ENCODE results near the gene FAM163B.

Gene FAM163B

GRCh38 chr9:133615606-133616188 lies 6.5 kb upstream of the FAM163B start:
- H3K9me3 Mint-ChIP-seq = no peaks in the 10 kb centered on the region
- DNase-seq (ENCODE audit: low spot score in 2 of 2) (no peak), ATAC-seq (ENCODE audit: low read depth) (no peak)
- peaks cover 16% of the 10 kb centered on the region for H3K27me3 Mint-ChIP-seq
- no peaks in the 10 kb centered on the region for H3K36me3 Mint-ChIP-seq
- peaks cover 6% of the 10 kb centered on the region for H3K4me1 Mint-ChIP-seq
- no peak overlapping the region for H3K4me3 Mint-ChIP-seq
- H3K27ac Mint-ChIP-seq = no peak overlapping the region

DNA sequence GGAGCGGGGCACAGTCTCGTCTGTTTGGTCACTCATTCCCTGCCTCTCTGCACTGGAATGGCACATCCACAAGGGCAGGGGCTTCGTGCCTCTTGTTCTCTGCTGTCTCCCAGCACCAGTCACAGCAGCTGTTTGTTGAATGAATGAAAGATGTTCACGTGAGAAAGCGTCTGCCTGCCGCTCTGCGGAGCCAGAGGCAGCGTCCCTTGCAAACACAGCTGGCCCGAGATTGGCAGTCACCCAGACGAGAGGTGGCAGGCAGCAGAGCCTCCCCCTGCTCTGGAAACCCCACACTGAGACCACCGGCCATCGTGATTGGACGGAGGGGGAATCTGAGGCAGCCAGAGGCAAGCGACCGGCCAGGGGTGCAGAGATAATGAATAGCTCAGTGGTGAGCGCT lies 6.0 kb upstream of the FAM163B start:
- DNase-seq (ENCODE audit: low spot score in 2 of 2) = no peak
- no peak overlapping the region for H3K4me3 Mint-ChIP-seq
- no peak overlapping the region for H3K27ac Mint-ChIP-seq
- H3K9me3 Mint-ChIP-seq = no peaks in the 10 kb centered on the region
- peaks cover 6% of the 10 kb centered on the region for H3K4me1 Mint-ChIP-seq
- ATAC-seq (ENCODE audit: low read depth) = no peak
- peaks cover 16% of the 10 kb centered on the region for H3K27me3 Mint-ChIP-seq
- no peaks in the 10 kb centered on the region for H3K36me3 Mint-ChIP-seq

DNA sequence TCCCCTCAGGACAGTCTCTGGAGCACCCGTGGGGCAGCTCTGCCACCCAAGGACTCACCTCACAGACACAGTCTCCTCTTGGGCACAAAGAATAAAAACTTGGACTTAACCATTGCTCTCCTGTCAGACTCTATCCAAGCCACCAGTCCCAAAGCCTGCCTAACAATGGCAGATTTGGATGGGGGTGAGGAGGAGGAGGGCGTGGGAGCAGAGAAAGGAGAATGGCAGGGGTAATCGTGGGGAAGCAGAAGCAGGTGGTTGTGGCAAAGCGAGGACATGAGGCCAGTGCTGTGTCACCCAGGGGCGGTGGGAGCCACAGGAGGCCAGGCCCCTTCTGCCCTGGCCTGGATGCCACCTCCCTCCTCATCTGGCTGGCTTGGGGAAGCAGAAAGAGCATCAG lies 5.5 kb upstream of the FAM163B start:
- Mint-ChIP-seq H3K36me3 (no peaks in the 10 kb centered on the region), H3K9me3 (no peaks in the 10 kb centered on the region), H3K4me1 (peaks cover 1% of the 10 kb centered on the region), H3K27me3 (peaks cover 20% of the 10 kb centered on the region), H3K27ac (no peak overlapping the region), H3K4me3 (no peak overlapping the region)
- ATAC-seq (ENCODE audit: low read depth) (no peak), DNase-seq (ENCODE audit: low spot score in 2 of 2) (no peak)

DNA sequence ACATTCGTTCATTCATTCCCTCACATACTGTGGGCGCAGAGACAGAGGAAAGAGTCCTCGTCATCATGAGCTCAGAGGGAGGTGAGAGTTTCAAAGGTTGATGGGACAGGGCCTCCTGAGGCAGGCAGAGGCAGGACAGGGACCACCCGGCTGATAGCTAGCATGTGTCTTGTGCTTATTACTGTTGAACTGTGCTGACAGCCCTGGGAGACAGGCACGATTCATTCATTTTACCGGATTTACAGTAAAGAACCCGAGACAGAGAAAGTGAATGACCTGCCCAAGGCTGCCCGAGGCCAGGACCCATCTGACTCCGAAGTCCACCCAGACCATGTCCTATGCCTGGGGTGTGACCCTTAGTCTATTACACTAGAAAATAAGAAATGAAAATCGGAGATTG lies 4.9 kb upstream of the FAM163B start:
- Mint-ChIP-seq H3K27me3 (peaks cover 23% of the 10 kb centered on the region), H3K4me3 (no peak overlapping the region), H3K27ac (no peak overlapping the region), H3K36me3 (no peaks in the 10 kb centered on the region), H3K4me1 (no peaks in the 10 kb centered on the region), H3K9me3 (no peaks in the 10 kb centered on the region)
- DNase-seq (ENCODE audit: low spot score in 2 of 2) (no peak), ATAC-seq (ENCODE audit: low read depth) (no peak)

GRCh38 chr9:133613432-133613831 lies 4.2 kb upstream of the FAM163B start:
- ATAC-seq (ENCODE audit: low read depth) (no peak), DNase-seq (ENCODE audit: low spot score in 2 of 2) (no peak)
- H3K27me3 Mint-ChIP-seq = peaks cover 23% of the 10 kb centered on the region
- no peak overlapping the region for H3K4me3 Mint-ChIP-seq
- no peak overlapping the region for H3K27ac Mint-ChIP-seq
- no peaks in the 10 kb centered on the region for H3K36me3 Mint-ChIP-seq
- no peaks in the 10 kb centered on the region for H3K4me1 Mint-ChIP-seq
- H3K9me3 Mint-ChIP-seq = no peaks in the 10 kb centered on the region

DNA sequence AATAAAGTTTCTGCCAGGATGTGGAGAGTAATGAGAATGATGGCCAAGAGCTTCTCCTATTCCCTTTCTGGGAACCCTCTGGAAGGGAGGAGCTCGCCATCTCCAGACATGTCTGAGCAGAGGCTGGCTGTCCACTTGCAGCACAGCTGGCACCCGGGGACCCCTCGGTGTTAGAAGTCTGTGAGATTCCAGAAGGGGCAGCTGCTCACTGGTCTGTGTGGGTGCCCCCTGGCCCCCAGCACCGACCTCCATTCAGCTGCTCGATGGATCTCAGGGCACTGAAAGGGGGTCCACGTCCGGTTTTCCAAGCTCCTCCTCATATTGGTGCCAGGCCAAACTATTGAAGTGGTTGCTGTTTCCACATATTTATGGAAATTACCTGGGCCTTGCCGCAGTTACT lies 3.6 kb upstream of the FAM163B start:
- ATAC-seq (ENCODE audit: low read depth) = no peak
- no peak overlapping the region for H3K27ac Mint-ChIP-seq
- H3K36me3 Mint-ChIP-seq = no peaks in the 10 kb centered on the region
- H3K9me3 Mint-ChIP-seq = no peaks in the 10 kb centered on the region
- H3K4me1 Mint-ChIP-seq = no peaks in the 10 kb centered on the region
- H3K27me3 Mint-ChIP-seq = peaks cover 18% of the 10 kb centered on the region
- H3K4me3 Mint-ChIP-seq = no peak overlapping the region
- no peak for DNase-seq (ENCODE audit: low spot score in 2 of 2)

DNA sequence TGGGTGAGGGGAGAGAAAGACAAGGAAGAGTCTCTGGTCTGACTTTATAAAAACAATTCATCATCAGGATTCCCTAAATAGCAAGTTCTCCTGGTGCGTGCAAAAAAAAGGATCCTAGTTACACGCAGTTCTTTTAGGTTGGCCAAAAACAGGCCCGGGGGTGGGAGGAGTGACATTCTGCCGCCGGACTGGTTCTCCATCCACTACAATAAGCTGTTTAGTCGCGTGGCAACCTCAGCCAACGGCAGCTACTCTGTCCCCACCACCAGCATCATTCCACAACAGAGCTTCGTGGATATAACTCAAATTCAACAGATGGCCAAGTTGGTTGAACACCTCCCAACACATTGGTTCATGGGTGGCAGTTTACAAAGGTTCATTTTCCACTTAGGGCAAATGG lies 2.9 kb upstream of the FAM163B start:
- Mint-ChIP-seq H3K4me3 (no peak overlapping the region), H3K27ac (no peak overlapping the region), H3K27me3 (peaks cover 18% of the 10 kb centered on the region), H3K4me1 (no peaks in the 10 kb centered on the region), H3K9me3 (no peaks in the 10 kb centered on the region), H3K36me3 (no peaks in the 10 kb centered on the region)
- ATAC-seq (ENCODE audit: low read depth) (no peak), DNase-seq (ENCODE audit: low spot score in 2 of 2) (no peak)

GRCh38 chr9:133610845-133611244 lies 1.7 kb upstream of the FAM163B start:
- H3K36me3 Mint-ChIP-seq = no peaks in the 10 kb centered on the region
- no peak overlapping the region for H3K4me3 Mint-ChIP-seq
- ATAC-seq (ENCODE audit: low read depth) = no peak
- H3K27ac Mint-ChIP-seq = no peak overlapping the region
- H3K9me3 Mint-ChIP-seq = no peaks in the 10 kb centered on the region
- H3K4me1 Mint-ChIP-seq = no peaks in the 10 kb centered on the region
- DNase-seq (ENCODE audit: low spot score in 2 of 2) = no peak
- H3K27me3 Mint-ChIP-seq = peaks cover 18% of the 10 kb centered on the region

DNA sequence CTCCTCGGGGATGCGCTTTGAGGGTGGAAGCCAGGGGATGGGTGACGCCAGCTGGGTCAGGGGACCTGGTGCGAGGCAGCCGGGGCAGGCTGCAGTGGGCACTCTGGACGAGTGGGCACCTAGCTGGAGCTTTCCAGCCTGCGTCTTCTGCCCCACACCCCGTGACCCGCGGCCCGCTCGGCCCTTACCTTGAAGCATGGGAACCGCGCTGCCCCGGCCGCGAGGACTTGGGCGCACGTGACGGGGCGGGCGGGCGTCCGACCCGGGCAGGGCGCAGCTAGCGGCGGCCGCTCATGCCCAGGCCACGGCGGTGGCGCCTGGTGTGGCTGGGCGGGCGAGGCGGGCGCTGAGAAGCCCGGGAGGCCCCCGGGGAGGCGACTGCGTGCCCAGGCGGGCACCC lies 300 bp downstream of the FAM163B start:
- H3K36me3 Mint-ChIP-seq = no peaks in the 10 kb centered on the region
- ATAC-seq (ENCODE audit: low read depth) = no peak
- peaks cover 8% of the 10 kb centered on the region for H3K4me1 Mint-ChIP-seq
- no peak for DNase-seq (ENCODE audit: low spot score in 2 of 2)
- no peak overlapping the region for H3K4me3 Mint-ChIP-seq
- no peaks in the 10 kb centered on the region for H3K9me3 Mint-ChIP-seq
- no peak overlapping the region for H3K27ac Mint-ChIP-seq
- H3K27me3 Mint-ChIP-seq = peaks cover 23% of the 10 kb centered on the region

DNA sequence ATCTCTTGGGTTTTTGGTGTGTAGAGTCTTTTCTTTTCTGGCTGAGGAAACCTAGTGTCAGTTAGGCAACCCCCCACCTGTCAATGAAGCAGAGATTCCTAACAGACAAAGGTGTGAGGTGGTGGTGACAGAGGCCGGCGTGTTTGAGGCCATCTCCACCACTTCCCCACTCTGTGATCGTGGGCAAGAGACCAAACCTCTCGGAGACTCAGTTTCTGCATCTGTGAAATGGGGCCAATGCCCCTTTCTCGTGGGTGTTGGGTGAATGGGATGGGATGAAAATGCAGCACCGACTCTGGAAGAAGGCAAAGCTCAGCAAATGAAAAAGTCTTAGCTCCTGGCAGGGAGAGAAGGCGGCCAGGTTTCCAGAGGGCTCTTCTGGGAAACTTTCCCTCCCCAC lies 807 bp downstream of the FAM163B start:
- Mint-ChIP-seq H3K9me3 (no peaks in the 10 kb centered on the region), H3K4me3 (no peak overlapping the region), H3K4me1 (peaks cover 8% of the 10 kb centered on the region), H3K27ac (no peak overlapping the region), H3K27me3 (peaks cover 24% of the 10 kb centered on the region), H3K36me3 (no peaks in the 10 kb centered on the region)
- ATAC-seq (ENCODE audit: low read depth) (no peak), DNase-seq (ENCODE audit: low spot score in 2 of 2) (no peak)

DNA sequence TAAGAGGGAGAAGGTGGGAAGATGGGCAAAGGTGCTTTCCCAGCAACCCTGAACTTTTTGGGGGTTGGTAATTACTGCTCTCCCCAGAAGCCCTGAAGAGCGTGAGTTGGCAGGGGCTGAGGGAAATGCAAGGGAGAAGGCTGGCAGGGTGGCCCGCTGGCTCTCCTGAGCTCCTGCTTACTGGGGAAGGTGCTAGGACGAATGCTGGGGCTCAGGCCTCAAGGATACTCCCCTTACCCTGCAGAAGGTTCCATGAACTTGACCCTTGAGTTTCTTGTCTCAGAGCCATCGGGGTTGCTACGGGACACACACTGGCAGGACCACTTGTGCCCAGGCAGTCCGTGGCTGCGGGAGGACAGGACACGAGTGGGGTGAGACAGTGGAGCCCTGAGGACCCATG lies 1.2 kb downstream of the FAM163B start:
- no peak overlapping the region for H3K27ac Mint-ChIP-seq
- no peak overlapping the region for H3K4me3 Mint-ChIP-seq
- no peaks in the 10 kb centered on the region for H3K9me3 Mint-ChIP-seq
- no peaks in the 10 kb centered on the region for H3K36me3 Mint-ChIP-seq
- ATAC-seq (ENCODE audit: low read depth) = no peak
- peaks cover 8% of the 10 kb centered on the region for H3K4me1 Mint-ChIP-seq
- DNase-seq (ENCODE audit: low spot score in 2 of 2) = no peak
- peaks cover 22% of the 10 kb centered on the region for H3K27me3 Mint-ChIP-seq

GRCh38 chr9:133607381-133607780 lies 1.8 kb downstream of the FAM163B start:
- H3K36me3 Mint-ChIP-seq = no peaks in the 10 kb centered on the region
- H3K4me3 Mint-ChIP-seq = no peak overlapping the region
- H3K4me1 Mint-ChIP-seq = peaks cover 8% of the 10 kb centered on the region
- no peaks in the 10 kb centered on the region for H3K9me3 Mint-ChIP-seq
- H3K27me3 Mint-ChIP-seq = peaks cover 22% of the 10 kb centered on the region
- ATAC-seq (ENCODE audit: low read depth) = no peak
- H3K27ac Mint-ChIP-seq = no peak overlapping the region
- no peak for DNase-seq (ENCODE audit: low spot score in 2 of 2)

GRCh38 chr9:133606708-133607025 lies 2.5 kb downstream of the FAM163B start:
- H3K27me3 Mint-ChIP-seq = peaks cover 22% of the 10 kb centered on the region
- no peak overlapping the region for H3K27ac Mint-ChIP-seq
- peaks cover 8% of the 10 kb centered on the region for H3K4me1 Mint-ChIP-seq
- no peaks in the 10 kb centered on the region for H3K9me3 Mint-ChIP-seq
- H3K36me3 Mint-ChIP-seq = no peaks in the 10 kb centered on the region
- no peak overlapping the region for H3K4me3 Mint-ChIP-seq
- ATAC-seq (ENCODE audit: low read depth) = no peak
- DNase-seq (ENCODE audit: low spot score in 2 of 2) = no peak

- peaks cover 23% of the 10 kb centered on the region for H3K27me3 Mint-ChIP-seq
- no peak overlapping the region for H3K4me3 Mint-ChIP-seq
- no peaks in the 10 kb centered on the region for H3K9me3 Mint-ChIP-seq
- no peaks in the 10 kb centered on the region for H3K36me3 Mint-ChIP-seq
- H3K4me1 Mint-ChIP-seq = peaks cover 8% of the 10 kb centered on the region
- H3K27ac Mint-ChIP-seq = no peak overlapping the region
- ATAC-seq (ENCODE audit: low read depth) (no peak), DNase-seq (ENCODE audit: low spot score in 2 of 2) (no peak)
Measured at GRCh38 chr9:133605856-133606707, 3.1 kb downstream of the FAM163B start.

- peaks cover 8% of the 10 kb centered on the region for H3K4me1 Mint-ChIP-seq
- no peak overlapping the region for H3K27ac Mint-ChIP-seq
- peaks cover 22% of the 10 kb centered on the region for H3K27me3 Mint-ChIP-seq
- no peaks in the 10 kb centered on the region for H3K9me3 Mint-ChIP-seq
- H3K4me3 Mint-ChIP-seq = no peak overlapping the region
- DNase-seq (ENCODE audit: low spot score in 2 of 2) = no peak
- H3K36me3 Mint-ChIP-seq = no peaks in the 10 kb centered on the region
- ATAC-seq (ENCODE audit: low read depth) = no peak
Measured at GRCh38 chr9:133605446-133605845, 3.7 kb downstream of the FAM163B start.
